Thymus (tissue), 11 donors: Measurements from ENCODE around the gene DCHS1. TPM values are rescaled to one million over a fixed set of nuclear protein-coding genes. Genes with fewer than 3 reads are reported as not detected.
A peak's percentile ranks its signal among the peaks of the same experiment; 100 is the strongest.

Experiments used
- DNase-seq, 9 donors: peaks; one replicate each; pipeline ENCODE4 v3.0.0-alpha.2; 2013; ENCODE audit warnings: low spot score in 9 of 9, low read depth in 6 of 9, missing footprints in 1 of 9
- H3K27ac ChIP-seq, 2 donors: one replicate each; pipeline ENCODE4 v1.5.1; 2013; ENCODE audit warnings: control low read depth in 1 of 2, low read depth in 1 of 2, low read length in 1 of 2, mild to moderate bottlenecking in 1 of 2, moderate library complexity in 1 of 2
- H3K27me3 ChIP-seq, 2 donors: one replicate each; pipeline ENCODE4 v1.5.1; 2013; ENCODE audit warnings: low read length in 1 of 2; ENCODE audit not compliant: control insufficient read depth in 2 of 2, insufficient read depth in 1 of 2
- H3K36me3 ChIP-seq, 2 donors: one replicate each; pipeline ENCODE4 v1.5.1; 2013; ENCODE audit warnings: low read length in 1 of 2, mild to moderate bottlenecking in 1 of 2, moderate library complexity in 1 of 2; ENCODE audit not compliant: control insufficient read depth in 2 of 2, insufficient read depth in 2 of 2
- H3K4me1 ChIP-seq, 2 donors: one replicate each; pipeline ENCODE4 v1.5.1; 2013; ENCODE audit warnings: low read length in 2 of 2; ENCODE audit not compliant: control insufficient read depth in 2 of 2, insufficient read depth in 2 of 2
- H3K4me3 ChIP-seq, 2 donors: one replicate each; pipeline ENCODE4 v1.5.1; 2013; ENCODE audit warnings: low read length in 2 of 2, control low read depth in 1 of 2, mild to moderate bottlenecking in 1 of 2
- H3K9me3 ChIP-seq, 2 donors: one replicate each; pipeline ENCODE4 v1.5.1; 2013; ENCODE audit warnings: low read length in 1 of 2, mild to moderate bottlenecking in 1 of 2; ENCODE audit not compliant: control insufficient read depth in 2 of 2, insufficient read depth in 1 of 2
- WGBS: extraction: QIAGEN DNeasy Blood & Tissue Kit; methylation state at CpG from one replicate; pipeline ENCODE4 v1.1.7; 2013; 5-methylcytosine and 5-hydroxymethylcytosine counted together
- polyA plus RNA-seq: library from polyadenylated mRNA; stranded (reverse); fragments of 200-250 nt; gene quantifications from one replicate; pipeline ENCODE4 v1.2.3, GENCODE V29; 2013
- total RNA-seq: library from RNA; stranded (reverse); fragments of 120-200 nt; gene quantifications from one replicate; pipeline ENCODE4 v1.2.4, GENCODE V29; 2013
- donor health status: healthy.

DCHS1 gene
- total and polyA plus RNA-seq, 2 donors = 3.2 to 6.5 TPM

DNA sequence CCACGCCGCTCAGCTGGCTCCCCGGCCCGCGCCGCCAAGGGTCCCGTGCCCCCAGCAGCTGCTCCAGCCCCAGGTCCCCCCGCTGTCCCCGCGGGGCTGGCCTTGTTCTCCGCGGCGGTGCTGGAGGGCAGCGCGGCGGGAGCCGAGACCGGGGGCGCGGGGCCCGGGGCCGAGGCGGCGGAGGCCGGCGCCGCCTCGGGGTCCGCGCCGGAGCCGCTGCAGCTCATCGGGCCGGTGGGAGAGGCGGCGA, 43.7 kb downstream of the DCHS1 start:
- peaks cover 17 to 27% of the 10 kb centered on the region in 2 donors for H3K4me1 ChIP-seq
- no peaks in the 10 kb centered on the region for H3K27me3 ChIP-seq
- WGBS = under 1% methylated on average over 36 of the region's 36 CpGs
- DNase-seq = no peak
- peak overlapping the region; percentile 87 to 92 for H3K4me3 ChIP-seq
- no peaks in the 10 kb centered on the region for H3K9me3 ChIP-seq
- H3K27ac ChIP-seq = peak overlapping the region; percentile 99 to 100
- H3K36me3 ChIP-seq = peaks cover 45 to 53% of the 10 kb centered on the region in 2 donors

DNA sequence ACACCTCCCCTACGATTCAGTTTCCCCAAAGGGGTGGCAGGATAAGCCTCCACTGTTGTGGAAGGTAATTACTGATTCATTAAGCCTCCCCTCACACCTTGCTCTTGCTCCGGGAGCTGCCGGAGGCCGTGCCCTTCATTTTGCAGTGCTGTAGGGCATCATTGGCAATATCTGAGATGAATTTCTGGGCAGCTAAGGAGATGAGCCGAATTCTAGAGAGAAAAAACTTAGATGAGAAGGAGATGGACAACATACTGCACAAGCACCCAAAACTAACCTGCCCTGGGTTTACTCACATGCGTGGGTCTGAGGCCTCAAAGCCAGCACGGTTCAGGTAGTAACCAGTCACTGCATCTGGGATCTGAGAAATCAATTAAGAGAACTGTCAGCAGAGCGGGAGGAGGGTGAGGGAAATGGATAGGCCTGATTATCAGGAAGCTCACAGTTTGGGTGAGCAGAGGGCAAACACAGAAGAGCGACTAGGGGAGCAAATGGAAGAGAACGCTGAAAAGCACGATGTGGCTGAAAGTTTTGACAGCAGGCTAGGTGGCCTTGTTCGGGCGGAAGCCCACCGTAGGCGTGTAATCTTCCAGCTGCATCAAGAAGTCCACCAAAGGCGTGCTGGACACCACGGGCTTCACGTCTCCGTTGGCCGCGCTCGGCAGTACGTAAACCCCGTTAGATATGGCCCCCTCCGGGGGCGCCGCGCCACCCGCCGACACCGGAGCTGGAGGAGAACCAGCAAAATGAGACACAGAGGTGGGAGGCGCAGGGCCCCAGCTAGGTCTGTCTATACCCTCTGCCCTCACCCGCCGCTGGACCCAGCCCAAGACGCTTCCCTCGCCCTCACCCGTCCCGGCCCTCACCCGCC, 44.3 kb downstream of the DCHS1 start:
- Histone ChIP-seq H3K4me3 (peak overlapping the region; percentile 78 to 87), H3K9me3 (no peaks in the 10 kb centered on the region), H3K4me1 (peaks cover 19 to 33% of the 10 kb centered on the region in 2 donors), H3K36me3 (peaks cover 45 to 51% of the 10 kb centered on the region in 2 donors), H3K27me3 (no peaks in the 10 kb centered on the region), H3K27ac (peak overlapping the region; percentile 68 to 99)
- WGBS = 23% methylated on average over 39 of the region's 39 CpGs
- peak in 3 of 9 donors; percentile 23 to 44 (median 30) for DNase-seq

DNA sequence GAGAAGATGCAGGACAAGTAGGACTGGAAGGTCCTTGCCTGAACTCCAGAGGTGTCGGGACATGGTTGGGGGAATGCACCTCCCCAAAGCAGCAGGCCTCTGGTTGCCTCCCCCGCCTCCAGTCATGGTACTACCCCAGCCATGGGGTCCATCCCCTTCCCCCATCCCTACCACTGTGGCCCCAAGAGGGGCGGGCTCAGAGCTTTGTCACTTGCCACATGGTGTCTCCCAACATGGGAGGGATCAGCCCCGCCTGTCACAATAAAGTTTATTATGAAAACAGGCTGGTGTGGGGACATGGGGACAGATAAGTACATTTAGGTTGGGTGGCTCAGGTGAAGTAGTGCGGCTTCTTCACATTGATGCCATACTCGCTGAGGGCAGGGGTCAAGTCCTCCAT, 45.0 kb downstream of the DCHS1 start:
- no peak overlapping the region for H3K4me3 ChIP-seq
- no peak overlapping the region for H3K27ac ChIP-seq
- DNase-seq = no peak
- peaks cover 19 to 35% of the 10 kb centered on the region in 2 donors for H3K4me1 ChIP-seq
- H3K36me3 ChIP-seq = peaks cover 40 to 45% of the 10 kb centered on the region in 2 donors
- no peaks in the 10 kb centered on the region for H3K9me3 ChIP-seq
- H3K27me3 ChIP-seq = no peaks in the 10 kb centered on the region
- 97% methylated on average over 6 of the region's 6 CpGs for whole genome bisulfite sequencing

DNA sequence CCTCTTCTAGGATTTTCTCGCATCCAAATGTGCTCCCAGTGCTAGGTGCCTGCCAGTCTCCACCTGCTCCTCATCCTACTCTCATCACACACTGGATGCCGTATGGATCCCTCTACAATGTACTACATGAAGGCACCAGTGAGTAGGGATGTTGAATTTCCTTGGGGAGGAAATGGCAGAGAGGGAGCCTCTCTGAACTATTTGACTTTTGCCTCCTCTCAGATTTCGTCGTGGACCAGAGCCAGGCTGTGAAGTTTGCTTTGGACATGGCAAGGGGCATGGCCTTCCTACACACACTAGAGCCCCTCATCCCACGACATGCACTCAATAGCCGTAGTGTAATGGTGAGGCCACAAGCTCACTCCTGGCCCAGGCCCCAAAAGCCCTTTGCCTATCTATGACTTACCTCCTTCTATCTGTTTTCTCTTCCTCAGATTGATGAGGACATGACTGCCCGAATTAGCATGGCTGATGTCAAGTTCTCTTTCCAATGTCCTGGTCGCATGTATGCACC, 46.0 kb downstream of the DCHS1 start:
- Histone ChIP-seq H3K36me3 (peaks cover 33 to 39% of the 10 kb centered on the region in 2 donors), H3K27me3 (no peaks in the 10 kb centered on the region), H3K4me1 (peaks cover 24 to 42% of the 10 kb centered on the region in 2 donors), H3K4me3 (no peak overlapping the region), H3K27ac (no peak overlapping the region), H3K9me3 (no peaks in the 10 kb centered on the region)
- 84% methylated on average over 8 of the region's 8 CpGs for WGBS
- no peak for DNase-seq

DNA sequence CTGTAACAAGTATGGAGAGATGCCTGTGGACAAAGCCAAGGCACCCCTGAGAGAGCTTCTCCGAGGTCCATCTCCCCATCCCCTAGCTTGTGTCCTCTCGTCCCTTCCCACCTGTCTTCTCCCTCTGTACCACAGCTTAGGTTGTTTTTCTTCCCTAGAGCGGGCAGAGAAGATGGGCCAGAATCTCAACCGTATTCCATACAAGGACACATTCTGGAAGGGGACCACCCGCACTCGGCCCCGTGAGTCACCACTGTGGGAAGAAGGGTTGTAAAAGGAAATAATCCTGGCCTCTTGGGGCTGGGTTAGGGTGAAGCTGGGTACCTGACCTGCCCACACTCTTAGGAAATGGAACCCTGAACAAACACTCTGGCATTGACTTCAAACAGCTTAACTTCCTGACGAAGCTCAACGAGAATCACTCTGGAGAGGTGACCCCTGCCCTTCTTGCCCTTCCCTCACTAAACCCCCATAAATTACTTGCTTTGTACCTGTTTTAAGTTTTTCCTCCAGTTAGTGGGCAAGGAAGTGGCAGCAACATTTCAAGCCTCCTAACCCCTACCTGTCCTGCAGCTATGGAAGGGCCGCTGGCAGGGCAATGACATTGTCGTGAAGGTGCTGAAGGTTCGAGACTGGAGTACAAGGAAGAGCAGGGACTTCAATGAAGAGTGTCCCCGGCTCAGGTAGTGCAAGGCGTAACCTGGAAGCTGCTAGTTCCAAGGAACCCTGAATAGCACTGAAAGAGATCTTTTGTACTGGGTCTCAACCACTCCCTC, 46.7 kb downstream of the DCHS1 start:
- Histone ChIP-seq H3K4me1 (peaks cover 24 to 46% of the 10 kb centered on the region in 2 donors), H3K4me3 (no peak overlapping the region), H3K36me3 (peaks cover 33 to 39% of the 10 kb centered on the region in 2 donors), H3K27me3 (no peaks in the 10 kb centered on the region), H3K27ac (no peak overlapping the region), H3K9me3 (no peaks in the 10 kb centered on the region)
- no peak for DNase-seq
- WGBS = 98% methylated on average over 14 of the region's 14 CpGs

DNA sequence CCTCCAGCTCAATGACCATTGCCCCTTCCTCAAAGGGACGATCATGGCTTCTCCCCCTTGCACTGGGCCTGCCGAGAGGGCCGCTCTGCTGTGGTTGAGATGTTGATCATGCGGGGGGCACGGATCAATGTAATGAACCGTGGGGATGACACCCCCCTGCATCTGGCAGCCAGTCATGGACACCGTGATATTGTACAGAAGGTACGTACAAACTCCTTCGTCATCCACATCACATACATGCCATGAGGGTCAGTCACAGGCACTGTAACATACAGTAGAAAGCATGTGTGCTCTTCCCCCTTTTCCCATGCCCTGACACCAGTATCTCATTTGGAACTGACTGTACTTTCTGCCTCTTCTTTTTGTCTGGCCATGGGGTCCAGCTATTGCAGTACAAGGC, 47.6 kb downstream of the DCHS1 start:
- no peak overlapping the region for H3K27ac ChIP-seq
- DNase-seq = no peak
- H3K9me3 ChIP-seq = no peaks in the 10 kb centered on the region
- H3K4me3 ChIP-seq = no peak overlapping the region
- H3K27me3 ChIP-seq = no peaks in the 10 kb centered on the region
- peaks cover 22 to 46% of the 10 kb centered on the region in 2 donors for H3K4me1 ChIP-seq
- 98% methylated on average over 9 of the region's 9 CpGs for WGBS
- peaks cover 33 to 39% of the 10 kb centered on the region in 2 donors for H3K36me3 ChIP-seq

DNA sequence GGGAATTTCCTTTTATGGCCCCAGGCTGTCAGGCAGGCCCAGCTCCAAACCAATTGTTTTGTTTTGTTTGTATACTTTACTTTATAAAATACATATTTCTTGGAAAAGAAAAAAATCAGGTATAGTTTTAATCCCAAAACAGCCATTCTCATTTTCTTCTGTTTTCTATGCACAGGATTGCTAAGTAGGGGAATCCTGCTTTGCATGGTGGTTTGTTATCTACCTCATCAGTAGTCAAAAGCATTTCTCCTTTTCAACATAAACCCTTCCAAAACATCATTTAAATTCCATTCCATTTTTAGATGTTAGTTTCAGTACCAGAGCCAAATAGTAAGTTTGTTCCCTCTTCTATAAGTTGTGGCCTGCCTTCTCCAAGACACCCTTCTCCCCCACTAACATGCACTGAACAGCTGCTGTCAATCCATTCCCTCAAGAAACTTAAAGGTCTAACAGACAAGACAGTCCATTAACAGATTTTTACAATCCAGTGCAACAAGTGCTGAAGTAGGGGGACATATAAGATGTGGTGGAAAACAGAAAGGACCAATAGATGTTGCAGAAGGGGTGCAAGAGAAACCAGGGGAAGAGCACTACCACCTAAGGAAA, 48.3 kb downstream of the DCHS1 start:
- Histone ChIP-seq H3K4me1 (peaks cover 25 to 45% of the 10 kb centered on the region in 2 donors), H3K4me3 (no peak overlapping the region), H3K27me3 (no peaks in the 10 kb centered on the region), H3K9me3 (no peaks in the 10 kb centered on the region), H3K36me3 (peaks cover 33 to 39% of the 10 kb centered on the region in 2 donors), H3K27ac (peak overlapping the region in 1 of 2 donors; percentile 61)
- DNase-seq = no peak

DNA sequence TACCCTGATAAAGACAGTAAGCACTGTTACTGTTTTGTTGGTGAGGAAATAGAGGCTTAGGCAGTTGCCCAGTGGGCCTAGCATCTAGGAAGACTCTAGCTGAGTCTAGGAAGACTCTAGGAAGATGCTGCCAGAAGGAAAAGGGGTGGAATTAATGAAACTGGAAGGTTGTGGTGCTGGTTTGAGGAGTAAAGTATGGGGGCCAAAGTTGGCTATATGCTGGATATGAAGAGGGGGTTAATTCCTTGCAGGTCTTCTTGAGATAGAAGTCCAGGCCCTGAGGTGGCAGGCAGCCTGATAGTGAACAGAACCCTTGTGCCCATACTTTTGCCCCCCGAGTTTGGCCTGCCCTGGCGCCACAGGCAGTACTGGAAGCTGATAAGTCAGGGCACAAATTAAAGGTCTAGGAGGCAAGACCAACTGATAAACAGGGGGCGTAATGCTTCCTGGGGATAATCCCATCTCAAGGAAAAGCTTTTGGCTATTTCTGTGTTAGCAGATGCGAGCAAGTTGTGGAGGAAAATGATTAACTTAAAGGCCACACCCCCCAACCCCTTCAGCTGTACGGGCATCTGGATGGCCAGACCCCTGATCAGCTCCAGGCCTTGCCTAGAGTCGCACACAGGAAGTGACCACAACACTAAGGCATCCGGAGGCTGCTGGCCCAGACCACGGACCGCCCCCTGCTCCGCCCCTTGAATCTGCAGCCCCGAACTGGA, 49.0 kb downstream of the DCHS1 start:
- 49% methylated on average over 11 of the region's 11 CpGs for WGBS
- H3K27me3 ChIP-seq = no peaks in the 10 kb centered on the region
- H3K36me3 ChIP-seq = peaks cover 35 to 41% of the 10 kb centered on the region in 2 donors

More for the DNA sequence above, 49.0 kb downstream of the DCHS1 start:
- H3K27ac ChIP-seq = peak overlapping the region; percentile 10 to 81
- H3K4me1 ChIP-seq = peaks cover 29 to 52% of the 10 kb centered on the region in 2 donors
- H3K9me3 ChIP-seq = no peaks in the 10 kb centered on the region
- DNase-seq = peak in 3 of 9 donors; percentile 21 to 47 (median 28)
- no peak overlapping the region for H3K4me3 ChIP-seq
